GM19438 (cell line): Measurements from ENCODE around the gene RGPD6.
A peak's percentile ranks its signal among the peaks of the same experiment; 100 is the strongest.
"Not testable (repeated sequence)": the region's sequence is repeated elsewhere in the genome, so short reads cannot be mapped to it uniquely, and the experiment has no call there.

Source experiments
- ATAC-seq: cut with Tn5 transposase; IDR thresholded peaks from one replicate; pipeline ENCODE4 v1.9.1; 2021; ENCODE audit warnings: low read depth; ENCODE audit not compliant: unreplicated experiment

Gene RGPD6

DNA sequence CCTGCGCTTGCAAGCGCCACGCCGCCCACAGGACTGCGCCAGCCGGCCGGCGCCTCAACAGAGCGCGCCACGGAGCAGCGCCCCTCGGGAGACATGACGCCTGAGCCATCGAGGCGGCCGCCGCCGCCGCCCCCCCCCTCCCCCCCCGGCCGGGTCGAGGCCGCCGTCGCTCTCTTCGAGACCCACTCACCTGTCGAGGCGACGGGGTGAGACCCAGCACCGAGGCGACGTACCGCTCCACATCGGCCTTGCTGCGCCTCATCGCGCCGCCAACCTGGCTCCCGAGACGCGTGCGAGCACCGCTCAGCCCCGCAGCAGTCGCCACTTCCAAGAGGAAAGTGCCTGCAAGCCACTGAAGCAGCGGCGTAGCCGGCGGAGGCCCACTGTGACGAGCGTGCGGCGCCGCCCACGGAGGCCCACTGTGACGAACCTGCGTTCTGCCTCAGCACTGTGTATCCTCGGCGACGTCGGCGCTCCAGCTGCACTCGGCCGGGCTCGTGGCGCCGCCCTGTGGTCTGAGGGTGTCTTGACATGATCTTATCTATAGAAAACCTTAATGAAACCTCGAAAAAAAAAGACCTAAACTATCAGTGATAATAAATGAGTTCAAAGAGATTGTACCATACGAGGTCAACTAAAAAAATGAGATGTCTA lies at the start of gene RGPD6:
RGPD6 (minus strand) TSS at position 460 of the 654 bp plus-strand sequence; CDS start at position 262, 198 bp downstream.
- peak; percentile 93 for ATAC-seq

DNA sequence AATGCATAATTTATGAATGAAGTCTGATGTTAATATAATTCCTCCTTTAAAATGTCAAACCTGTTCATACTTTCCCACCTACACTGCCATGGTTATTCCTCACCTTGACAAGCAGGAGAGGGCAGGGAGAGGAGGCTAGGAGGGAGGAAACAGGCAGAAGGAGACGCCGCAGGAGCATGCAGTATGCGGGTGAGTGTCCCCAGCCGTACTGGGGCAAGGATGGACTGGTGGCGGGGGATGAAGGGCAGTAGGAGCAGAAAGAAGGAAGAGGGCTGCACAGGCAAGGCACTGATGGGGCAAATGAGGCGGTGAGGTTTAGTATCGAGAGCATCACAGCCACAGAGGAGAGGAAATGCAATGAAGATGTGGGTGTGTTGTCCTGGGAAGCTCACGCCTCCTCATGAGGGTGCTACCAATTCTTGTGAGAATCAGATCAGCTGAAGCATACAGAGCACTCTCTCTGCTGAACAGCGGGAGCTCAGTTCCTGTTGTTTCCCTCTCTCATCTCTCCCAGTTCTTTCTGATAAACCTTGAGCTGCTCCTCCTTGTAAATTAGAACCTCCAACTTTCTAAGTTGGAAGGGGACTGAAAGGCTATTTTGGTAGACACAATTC lies 42.4 kb upstream of the RGPD6 start:
- not testable (repeated sequence) for ATAC-seq

DNA sequence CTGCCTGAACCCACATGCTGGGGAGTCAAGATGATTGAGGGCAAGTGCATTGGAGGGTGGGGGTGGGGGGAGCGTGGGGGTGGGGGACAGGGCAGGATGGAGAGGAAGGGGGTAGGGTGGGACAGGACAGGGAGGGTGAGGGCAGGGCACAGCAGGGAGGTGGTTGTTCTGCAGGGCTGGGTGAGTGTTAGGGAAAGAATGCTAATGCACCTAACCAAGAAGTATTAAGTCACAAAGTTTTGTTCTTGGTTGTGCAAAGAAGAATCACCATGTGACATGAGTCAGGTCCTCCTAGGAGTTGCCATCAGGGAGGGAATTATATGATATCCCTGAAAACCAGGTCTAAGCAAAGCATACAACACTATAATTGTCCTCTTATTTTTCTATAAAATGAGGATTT lies 36.9 kb upstream of the RGPD6 start:
- not testable (repeated sequence) for ATAC-seq

DNA sequence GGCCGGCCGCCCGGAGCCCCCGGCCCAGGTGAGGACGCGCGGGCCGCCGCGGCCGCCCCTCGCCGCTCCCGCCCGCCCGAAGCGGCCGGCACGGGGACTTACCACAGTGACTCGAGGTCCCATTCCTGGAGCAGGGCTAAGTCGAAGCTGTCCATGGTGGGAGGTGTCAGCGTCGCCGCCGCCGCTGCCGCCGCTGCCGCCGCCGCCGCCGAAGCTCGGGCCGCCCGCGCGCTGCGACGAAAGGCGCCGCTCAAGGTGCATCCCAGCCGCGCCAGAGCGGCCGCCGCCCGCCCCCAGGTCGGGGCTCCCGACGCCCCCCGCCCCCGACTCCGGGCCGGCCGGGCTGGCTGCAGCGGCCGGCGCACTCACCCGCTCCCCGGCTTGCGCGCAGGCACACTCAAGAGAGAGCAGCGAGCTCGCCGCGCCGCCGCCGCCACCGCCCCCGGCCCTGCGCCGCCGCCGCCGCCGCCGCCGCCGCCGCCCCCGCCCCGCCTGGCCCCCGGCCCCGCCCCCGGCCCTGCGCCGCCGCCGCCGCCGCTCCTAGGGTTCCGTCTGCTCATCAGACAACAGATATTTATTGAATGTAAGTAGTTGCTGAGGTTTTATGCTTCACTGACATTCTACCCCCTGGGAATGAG lies 33.7 kb upstream of the RGPD6 start:
- ATAC-seq, result not testable (repeated sequence)

- not testable (repeated sequence) for ATAC-seq
These were observed 33.0 kb upstream of the RGPD6 start for GRCh38 chr2:110609843-110610612.

DNA sequence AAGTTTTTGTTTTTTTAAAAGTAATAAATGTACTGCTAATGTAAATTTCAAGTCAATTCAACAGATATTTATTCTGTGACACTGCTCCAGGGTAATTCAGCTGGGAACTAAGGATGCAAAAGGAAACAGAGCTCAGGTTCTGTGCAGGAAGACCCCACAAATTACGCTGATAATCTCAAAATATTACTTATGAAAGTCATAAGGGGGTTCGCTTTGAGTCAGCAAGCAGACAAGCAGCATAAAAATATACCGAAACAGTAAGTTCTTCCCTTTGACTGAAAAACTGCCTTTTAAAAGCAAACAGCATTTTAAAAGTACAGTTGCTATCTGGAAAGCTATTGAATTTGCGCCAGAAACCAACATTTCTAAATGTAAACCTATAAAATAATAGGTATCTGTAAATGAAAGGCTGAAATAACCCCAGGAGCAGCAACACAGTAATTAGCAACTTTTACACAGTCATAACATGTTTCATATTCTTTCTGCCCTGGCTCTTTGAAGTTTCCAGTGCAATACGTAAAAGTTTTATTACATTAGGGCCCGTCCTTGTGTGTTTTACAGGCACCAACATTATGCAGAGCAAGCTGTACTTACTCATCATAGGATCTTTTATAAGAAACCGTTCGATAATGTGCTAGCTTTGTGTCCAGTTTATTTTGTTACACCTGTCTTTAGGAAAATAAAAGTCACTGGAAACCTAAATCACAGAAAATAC lies 31.9 kb upstream of the RGPD6 start:
- ATAC-seq, result not testable (repeated sequence)

DNA sequence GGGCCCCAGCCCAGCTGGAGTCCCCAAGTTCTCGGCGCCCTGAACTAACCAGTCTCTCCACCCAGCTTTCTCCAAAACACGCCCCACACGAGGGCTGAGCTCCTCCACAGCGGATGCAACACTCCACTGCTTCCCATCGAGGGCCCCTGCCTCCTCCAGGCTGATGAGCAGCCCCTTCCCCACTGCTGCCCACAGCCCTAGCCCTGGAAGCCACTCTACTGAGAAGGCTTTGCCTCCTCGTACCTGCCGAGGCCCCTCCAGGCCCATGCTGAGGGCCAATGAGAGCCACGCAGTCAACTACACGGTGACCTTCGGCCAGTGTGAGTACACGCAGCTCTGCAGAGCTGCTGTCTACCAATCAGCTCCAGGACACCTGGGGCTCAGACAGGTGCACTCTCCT lies 28.0 kb upstream of the RGPD6 start:
- ATAC-seq, result not testable (repeated sequence)

GRCh38 chr2:110603917-110604591 lies 27.0 kb upstream of the RGPD6 start:
- not testable (repeated sequence) for ATAC-seq

GRCh38 chr2:110602139-110602538 lies 25.1 kb upstream of the RGPD6 start:
- not testable (repeated sequence) for ATAC-seq

- ATAC-seq, result not testable (repeated sequence)
These were observed 15.0 kb upstream of the RGPD6 start for GRCh38 chr2:110591973-110592372.

GRCh38 chr2:110589677-110590330 lies 12.8 kb upstream of the RGPD6 start:
- ATAC-seq, result not testable (repeated sequence)

DNA sequence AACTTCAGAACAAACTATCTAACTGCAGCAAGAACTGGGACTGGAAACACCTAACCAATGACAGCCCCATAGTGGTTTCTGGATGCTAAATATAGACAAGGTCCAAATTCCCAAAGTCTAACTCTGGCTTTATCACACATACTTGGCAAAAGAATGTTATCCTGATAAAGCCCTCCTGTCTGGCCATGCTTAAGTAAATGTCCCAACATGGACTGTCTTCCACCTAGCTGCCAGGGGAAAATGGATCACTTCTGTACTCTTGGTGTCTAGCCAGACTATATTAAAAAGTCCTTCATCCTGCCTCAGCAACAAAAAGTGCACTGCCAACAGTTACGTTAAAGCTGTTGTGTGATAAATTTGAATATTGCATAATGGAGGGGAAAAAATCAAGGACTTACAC lies 11.5 kb upstream of the RGPD6 start:
- not testable (repeated sequence) for ATAC-seq

- ATAC-seq, result not testable (repeated sequence)
These were observed 2.4 kb upstream of the RGPD6 start for GRCh38 chr2:110579216-110579965.

DNA sequence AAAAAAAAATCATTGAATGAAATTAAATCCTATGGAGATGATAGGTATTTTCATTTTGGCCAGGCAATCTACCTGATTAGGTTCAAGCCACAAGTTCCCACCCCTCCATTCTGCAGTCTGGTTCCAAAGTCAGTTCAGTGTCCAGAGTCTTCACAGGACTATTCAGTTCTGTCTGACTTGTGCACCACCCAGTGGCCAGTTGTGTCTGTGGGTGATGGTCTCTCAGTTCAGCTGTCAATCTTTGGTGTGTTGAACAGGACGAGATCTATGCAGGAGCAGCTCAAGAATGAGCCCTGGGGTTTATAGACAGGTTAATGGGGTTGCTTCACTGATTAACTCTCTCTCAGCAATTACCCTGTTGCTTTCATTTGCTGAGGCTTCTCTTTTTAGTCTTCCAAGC lies 1.4 kb upstream of the RGPD6 start:
- not testable (repeated sequence) for ATAC-seq

GRCh38 chr2:110499755-110500377 lies 77.2 kb downstream of the RGPD6 start:
- peak; percentile 83 for ATAC-seq

DNA sequence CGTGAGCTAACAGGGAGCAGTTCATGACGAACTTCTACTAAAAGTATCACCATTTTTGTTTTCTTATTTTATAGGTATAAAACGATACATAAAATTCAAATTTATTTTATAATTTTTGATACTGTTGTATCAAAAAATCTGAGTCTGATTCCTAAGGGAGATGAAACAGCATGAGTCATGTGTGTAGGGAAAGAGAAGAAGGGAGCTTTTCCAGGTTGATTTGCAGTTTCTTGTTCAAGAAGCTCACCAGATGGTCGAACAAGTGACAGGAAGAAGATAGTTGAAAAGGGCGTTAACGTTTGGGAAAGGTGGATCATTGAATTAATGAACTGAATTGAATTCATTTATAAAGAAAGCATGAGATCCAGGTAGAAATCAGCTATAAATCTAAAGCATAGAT lies 81.0 kb downstream of the RGPD6 start:
- not testable (repeated sequence) for ATAC-seq

GRCh38 chr2:110494488-110494887 lies 82.5 kb downstream of the RGPD6 start:
- not testable (repeated sequence) for ATAC-seq

- not testable (repeated sequence) for ATAC-seq
These were observed 88.0 kb downstream of the RGPD6 start for GRCh38 chr2:110488991-110489390.
